NCI-H128 (cell line): ENCODE data around the gene LLPH.
A peak's percentile ranks its signal among the peaks of the same experiment; 100 is the strongest.

Experiments used
- DNase-seq: peaks from one replicate; lab custom pipeline; 2025; ENCODE audit not compliant: unreplicated experiment; lab: John Stamatoyannopoulos, UW

The LLPH gene

DNA sequence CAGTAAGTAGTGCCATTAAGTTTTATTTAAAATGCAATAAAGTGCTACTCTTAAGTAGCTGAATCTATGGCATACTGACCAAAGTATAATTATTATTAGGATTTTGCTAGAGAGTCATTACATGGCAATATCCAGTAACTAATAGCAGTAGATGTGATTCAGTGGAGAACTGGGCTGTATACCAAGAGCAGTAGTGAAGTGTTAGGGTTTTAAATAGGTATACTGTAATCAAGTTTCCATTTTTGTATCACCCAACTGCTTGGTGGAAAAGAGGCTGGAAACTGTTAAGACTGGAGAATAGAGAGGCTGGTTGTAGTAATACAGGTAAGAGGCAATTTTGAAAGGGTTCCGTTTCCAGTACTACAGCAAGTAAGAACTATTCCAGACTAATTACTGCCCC is 13.3 kb upstream of the LLPH start:
- no peak for DNase-seq

DNA sequence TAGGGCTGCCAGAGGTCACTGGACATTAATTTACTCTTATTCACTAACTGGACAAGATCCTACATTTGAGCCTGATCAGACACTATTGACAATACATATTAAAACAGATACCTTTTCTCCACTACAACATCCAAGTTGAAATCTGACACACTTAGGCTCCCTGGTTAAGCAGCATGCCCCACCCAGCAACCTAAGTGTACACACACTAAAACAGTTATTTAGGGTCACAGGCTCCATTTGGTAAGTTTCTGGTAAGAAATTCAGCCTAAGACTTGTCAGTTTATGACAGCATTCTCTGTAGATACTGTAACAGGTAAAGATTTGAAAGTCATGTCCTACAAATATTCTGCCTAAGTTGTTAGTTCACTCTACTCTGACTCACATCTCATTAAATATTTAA is 12.3 kb upstream of the LLPH start:
- DNase-seq: no peak

DNA sequence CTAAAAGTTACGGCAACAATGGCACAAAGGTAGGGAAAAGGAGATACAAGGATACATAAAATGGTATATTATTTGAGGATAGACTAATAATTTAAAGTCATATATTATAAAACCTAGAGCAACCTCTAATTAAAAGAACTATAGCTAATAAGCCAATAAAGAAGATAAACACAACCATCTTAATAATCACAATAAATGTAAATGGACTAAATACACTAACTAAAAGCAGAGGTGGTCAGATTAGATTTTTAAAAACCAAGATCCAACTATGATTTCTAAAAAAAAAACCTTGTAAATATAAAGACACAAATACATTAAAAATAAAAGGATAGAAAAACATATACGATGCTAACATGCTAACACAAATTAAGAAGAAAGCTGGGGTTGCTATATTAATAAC is 10.7 kb upstream of the LLPH start:
- no peak for DNase-seq

DNA sequence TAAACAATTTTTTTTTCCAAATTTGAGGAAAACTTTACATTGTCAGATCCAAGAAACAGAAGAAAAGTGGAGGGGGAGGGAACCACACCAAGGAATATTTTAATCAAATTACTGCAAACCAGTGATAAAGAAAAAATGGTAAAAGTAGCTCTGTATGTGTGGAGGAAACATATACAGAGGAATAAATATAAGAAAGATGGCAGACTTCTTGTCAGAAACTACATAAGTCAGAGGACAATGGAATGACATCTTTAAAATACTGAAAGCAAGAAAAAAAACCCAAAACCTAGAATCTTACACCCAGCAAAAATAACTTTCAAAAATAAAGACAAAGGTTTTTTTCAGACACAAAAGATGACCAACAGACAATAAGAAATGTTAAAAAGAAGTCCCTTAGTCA is 10.2 kb upstream of the LLPH start:
- no peak for DNase-seq

DNA sequence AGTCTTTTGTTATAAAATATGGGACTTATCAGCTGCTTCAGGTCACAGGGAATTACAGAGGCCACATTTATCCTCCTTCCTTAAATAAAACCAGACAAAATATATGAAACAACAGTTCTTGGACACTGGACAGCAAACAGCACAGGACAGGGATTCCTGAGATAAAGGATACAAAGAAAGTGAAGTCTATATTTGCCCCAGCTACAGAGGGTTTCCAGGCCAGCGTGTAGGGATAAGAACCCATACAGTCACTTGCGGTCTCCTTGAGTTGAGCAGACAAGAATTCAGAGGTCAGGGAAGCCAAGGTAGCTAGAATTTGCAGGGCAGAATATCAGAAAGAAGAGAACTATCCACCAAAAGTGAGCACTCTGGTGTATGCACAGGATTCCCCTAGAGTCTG is 8.8 kb upstream of the LLPH start:
- no peak for DNase-seq

DNA sequence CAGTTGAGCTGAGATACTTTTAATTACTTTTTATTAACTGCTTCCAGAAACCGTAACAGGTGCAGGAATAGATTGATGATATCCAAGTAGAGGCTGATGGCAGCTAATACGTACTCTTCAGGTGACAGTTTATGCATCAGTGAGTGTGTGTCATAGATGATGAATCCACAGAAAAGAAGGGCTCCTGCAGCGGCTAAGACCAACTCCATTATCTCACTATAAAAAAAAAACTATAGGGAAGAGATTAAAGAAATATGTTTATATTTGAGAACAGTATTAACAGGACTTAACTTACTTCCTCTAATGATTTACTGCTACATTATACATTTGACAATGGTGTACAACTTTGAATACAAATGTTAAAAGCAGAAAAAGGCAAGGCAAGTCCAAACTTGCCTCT is 7.4 kb upstream of the LLPH start:
- DNase-seq: peak; percentile 33

DNA sequence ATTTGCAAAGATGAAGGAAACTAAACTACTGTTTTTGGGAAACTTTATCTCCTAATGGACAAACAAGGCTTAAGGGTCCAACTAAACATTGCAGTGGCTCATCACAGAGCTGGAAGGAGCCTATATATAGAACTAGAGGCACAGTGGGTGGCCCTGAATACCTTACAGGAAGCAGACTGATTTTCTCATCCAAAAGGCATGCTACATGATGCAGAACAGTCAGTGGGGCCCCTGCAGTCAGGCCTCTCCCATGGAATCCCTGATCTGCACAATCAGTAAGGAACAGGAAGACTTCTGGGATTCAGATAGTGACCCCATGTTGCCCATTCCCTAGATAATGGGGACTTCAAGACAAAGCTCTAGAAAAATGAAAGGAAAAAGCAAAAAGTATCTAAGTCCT is 1.9 kb upstream of the LLPH start:
- DNase-seq: no peak

DNA sequence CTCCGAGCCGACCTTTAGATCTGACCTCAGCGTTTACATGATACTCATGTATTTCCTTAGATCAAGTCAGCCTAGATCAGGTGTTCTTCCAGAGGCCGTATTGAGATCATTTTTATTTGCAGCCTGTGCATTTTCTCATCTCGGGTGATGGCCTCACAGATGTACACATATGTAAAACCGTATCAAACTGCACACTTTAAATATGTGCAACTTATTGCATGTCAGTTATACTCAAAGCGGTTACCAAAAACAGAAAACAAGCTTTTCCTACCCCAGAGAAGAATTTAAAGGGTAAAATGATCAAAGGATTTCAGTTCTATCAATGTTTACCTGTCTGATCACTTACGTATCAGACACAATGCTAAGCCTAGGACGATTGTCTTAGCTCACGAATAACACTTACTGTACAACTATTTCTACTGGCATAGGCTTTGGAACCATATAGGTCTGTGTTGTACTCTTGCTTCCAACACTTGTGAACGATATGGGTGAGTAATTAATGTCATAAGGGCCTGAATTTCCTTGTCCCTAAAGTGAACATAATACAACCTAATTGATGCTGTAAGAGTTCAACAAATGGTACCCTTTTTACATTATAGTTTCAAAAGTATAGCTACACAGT is 628 bp upstream of the LLPH start:
- DNase-seq: no peak

DNA sequence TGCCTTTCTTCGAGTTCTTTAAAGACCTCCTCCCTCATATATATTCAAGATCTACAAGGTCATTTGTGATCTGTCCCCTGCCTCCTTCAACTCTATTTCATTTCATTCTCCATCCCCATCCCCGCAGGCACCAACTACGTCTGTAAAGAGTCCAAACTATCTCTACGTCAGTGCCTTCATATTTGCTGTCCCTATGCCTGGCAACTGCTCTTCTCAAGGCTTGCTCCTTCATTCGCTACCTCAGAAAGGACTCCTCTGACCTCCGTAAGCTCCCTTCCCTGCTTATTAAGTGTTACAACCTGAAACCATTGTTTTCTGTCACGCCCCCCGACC is 650 bp downstream of the LLPH start:
- no peak for DNase-seq

DNA sequence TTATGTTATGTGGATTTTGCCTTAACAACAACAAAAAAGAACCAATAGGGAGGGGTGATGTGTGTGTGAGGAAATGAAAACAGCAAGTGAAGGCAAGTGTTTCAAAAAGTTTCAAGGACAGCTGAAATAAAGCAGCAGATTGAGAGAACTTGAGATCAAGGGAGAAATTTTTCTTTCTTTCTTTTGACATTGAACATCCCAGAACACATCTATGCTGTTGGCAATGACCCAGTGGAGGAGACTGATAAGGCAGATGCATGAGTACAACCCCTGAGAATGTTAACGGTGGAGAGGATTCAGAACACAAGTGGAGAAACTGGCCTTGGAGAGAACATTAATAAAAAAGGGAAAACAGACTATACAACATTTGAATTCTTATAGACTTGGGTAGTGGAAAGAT is 2.9 kb downstream of the LLPH start:
- DNase-seq: no peak

DNA sequence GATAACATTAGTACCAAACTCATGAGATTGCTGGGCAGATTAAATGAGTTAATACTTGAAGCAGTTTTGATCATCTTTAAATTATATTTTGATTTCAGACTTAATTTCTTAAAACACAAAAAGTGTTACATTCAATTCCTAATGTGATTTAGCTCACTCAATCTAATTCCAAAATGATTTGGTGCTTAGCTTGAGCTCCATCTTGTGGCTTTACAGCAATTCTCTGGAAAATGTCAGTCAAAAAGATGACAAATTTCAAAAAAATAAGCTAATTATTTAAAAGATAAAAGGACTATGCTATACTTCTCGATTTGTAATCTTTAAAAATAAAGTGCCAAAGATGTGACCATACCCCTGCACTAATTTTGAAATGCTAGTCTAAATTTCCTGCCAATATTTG is 10.1 kb downstream of the LLPH start:
- DNase-seq: no peak

DNA sequence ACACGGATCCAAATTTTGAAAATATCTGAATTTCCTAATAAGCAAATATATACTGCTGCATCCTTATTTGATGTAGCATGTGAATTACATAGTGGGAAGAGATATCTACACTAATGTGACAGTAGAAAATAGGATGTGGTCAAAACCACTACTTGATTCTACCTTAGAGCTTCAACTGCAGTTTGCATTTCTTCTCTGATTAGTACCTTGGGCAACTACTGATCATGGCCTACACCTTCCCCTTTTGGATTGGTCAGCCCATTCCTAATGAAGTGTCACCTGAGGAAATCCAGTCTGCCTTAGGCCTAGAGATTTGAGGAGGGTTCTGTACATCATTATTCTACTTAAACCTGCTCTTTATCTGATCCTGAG is 10.7 kb downstream of the LLPH start:
- DNase-seq: no peak

DNA sequence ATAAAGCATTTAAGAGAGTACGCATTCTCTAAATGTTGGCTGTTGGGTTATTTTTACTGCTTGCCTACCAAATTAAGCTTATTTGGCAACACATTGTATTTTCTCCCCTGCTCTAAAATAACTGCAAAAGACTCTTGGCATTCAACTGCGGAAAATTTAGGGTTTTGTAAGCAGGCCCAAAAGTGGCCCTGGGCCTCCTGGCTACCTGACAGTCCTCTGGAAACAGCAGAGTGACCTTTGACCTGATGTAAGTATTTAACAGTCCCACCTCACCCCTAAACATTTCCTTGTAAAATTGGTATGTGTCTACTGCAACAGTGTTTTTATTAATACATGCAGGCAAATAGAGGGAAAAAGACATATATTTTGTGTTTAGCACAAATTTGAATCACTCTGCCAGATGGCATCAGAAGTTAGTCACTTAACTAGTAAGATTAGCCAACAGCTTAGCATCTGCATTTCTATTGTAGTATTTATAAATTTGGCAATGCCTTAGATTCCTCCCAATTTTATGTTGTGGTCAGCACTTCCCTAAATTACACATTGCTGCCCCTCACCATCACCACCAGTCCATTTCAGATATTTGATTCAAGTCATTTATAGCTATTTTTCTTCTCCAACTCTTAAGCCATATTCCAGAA is 11.2 kb downstream of the LLPH start:
- no peak for DNase-seq

DNA sequence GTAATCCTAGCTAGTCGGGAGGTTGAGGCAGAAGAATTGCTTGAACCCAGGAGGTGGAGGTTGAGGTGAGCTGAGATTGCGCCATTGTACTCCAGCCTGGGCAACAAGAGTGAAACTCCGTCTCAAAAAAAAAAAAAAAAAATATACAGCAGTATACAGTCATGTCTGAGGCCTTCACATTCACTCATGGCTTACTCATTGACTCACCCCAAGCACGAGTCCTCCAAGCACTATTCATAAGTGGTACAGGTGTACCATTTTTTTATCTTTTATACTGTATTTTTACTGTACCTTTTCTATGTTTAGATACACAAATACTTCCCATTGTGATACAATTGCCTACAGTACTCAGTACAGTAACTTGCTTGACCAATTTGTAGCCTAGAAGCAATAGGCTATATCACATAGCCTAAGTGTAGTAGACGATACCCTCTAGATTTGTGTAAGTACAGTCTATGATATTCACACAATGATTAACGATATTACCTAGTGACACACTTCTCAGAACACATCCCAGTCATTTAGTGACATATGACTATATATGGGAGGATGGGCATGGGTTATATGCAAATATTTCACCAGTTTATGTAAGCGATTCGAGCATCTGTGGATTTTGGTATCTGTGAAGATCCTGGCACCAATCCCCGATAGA is 12.2 kb downstream of the LLPH start:
- DNase-seq: no peak

DNA sequence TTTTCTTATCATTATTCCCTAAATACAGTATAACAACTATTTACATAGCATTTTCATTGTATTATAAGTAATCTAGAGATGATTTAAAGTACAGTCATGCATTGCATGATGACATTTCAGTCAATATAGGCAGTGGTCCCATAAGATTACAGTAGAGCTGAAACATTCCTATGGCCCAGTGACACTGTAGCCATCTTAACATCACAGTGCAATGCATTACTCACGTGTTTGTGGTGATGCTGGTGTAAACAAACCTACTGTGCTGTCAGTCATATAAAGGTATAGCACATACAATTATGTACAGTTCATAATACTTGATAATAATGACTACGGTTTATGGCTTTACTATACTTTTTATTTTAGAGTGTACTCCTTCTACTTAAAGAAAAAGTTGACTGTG is 13.3 kb downstream of the LLPH start:
- no peak for DNase-seq

DNA sequence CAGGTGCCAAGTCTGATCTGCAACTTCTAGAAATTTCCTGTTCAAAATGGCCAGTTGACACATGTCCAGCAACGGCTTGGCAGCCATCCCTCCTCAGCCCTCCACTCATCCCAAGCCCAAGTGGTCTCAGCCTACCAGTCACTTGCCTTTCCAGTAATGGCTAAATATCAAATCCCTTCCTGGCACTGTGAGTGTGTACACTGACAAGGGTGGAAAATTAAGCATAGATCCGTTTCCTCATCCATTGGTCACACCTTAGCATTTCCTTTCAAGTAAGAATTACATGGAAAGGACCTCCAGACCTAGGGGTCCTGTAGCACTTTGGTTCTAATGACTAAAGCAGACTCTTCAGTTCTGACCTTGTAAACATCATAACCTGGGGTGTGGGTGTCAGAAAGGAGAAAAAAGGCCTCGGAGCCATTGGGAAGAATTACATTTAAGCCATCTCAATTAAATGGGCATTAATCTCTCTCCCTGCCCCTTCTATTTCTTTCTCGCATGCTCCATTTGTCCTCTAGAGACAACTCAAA is 15.4 kb downstream of the LLPH start:
- no peak for DNase-seq

DNA sequence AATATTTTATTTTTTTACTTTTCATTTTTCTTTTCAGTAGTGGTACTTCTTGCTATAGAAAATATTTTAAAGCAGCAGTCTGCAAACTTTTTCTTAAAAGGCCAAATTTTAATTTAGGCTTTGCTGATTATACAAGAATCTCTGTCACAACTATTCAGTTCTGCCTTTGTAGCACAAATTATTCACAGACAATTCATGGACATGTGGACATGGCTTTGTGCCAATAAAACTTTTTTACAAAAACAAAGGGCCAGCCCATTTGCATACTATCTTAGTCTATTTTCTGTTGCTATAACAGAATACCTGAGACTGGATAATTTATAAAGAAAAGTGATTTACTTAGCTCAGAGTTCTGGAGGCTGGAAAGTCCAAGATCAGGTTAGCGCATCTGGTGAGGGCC is 17.1 kb downstream of the LLPH start:
- no peak for DNase-seq

DNA sequence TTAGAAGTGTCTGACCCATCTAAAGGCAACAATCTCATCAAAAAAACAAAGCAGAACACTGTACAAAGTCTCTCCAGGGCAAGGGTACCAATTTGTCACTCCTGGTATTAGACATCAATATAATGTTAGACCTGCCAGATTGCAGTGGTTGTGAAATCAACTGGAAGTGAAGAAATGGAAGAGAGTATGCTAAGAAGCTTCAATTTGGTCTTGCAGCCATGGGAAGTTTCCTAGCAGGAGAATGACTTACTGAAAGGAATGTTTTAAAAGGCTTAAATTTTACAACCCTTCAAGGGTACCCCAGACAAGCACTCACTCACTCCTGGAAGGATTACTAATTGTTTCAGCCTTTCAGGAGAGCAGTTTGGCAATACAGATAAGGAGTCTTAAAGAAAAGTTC is 18.9 kb downstream of the LLPH start:
- no peak for DNase-seq

DNA sequence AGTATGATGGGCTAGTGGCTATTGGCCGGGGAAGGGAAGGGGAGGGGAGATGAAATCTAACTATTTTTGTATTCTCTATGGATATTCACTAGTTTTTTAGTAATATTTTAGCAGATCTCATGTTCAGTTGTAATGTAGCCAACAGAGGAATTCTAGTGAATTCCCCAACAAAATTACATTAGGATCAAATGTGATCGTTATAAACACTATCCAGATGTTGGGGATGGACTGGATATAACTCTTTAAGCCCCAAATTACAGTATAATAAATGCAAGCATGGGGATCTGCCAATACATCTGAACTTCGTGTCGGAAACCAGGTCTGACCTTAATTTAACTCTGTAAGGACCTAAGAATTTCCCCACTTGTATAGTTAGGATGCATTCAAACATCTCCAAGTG is 21.5 kb downstream of the LLPH start:
- no peak for DNase-seq

DNA sequence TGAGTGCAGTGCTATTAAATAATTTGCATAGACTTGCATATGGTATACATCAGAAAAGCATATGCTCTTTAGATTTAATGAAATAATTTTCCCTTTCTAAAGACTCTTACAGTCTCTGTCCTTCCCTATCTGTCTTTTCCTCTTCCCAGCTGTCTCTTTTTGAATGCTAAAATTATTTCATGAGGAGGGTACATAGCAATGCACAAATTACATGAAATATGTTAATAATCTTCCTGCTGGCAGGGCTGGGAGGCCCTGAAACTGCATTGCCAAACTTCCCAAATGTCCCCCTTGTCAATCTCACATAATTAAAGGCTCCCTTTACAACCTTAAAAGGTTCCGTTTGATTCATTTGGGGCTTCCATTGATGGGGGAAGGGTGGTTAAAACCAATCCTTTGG is 22.2 kb downstream of the LLPH start:
- no peak for DNase-seq

DNA sequence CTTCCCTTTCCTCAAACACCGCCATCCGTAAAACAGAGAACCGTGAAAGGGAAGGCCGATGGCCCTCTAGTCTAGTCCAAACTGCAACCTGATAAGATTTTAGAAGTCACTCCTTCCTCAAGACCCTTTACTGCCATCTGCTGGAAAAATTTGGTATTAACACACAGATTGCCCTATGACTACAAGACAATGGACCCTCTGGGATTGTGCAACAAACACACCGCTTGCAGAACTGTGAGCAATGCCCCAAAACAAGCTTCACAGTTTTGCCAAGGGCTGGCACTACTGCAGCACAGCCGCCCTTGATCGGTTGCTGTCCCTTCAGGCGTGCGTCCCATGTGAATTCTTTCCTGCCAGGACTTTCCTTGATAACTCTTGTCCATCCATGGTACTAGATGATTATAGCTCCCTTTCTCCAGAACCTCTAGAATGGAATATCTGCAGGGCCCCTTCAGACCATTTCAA is 23.1 kb downstream of the LLPH start:
- DNase-seq: peak; percentile 83

DNA sequence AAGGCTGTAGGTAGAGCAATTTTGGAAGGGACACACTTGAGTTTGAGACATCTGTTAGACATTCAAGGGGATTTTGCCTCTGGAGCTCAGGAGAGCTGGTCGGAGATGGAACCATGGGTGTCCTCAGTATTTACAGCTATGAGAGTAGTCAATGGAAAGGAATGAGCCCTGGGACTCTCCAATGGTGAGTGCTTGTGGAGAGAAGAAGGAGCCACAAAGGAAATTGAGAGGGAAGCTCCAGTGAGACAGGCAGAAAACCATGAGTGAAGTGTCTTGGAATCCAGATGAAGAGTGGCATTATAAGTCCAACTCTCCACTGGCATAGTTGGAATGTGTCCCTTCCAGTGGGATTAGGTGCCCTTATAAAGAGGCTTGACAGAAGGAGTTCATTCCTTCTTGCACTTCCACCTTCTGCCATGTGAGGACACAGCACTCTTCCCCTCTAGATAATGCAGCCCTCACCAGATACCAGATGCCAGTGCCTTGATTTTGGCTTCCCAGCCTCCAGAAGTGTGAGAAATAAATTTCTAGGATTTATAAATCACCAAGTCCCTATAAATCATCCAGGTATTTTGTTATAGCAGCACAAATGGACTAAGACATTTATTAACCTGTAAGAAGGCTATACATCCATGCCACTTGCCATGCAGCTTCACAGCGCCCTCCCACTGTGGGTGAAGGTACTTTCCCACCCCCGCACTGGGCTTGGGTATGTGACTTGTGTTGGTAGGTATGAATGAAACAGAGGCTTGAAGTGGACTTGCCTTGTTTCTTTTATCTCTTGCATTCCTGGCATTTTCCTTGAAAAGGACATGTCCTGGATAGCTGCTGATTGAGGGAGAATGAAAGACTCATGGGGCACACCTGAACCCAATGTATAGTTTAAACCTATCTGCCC is 27.3 kb downstream of the LLPH start:
- no peak for DNase-seq
